Spleen (tissue), 11 donors: ENCODE measurements around the gene CTNND1. TPM values are rescaled to one million over a fixed set of nuclear protein-coding genes. Genes with fewer than 3 reads are reported as not detected.

ENCODE experiments used
- DNase-seq: peaks from one replicate; pipeline ENCODE4 v3.0.0-alpha.2; 2020
- H3K27ac ChIP-seq, 8 donors: fragments of 200-600 bp; sonication (generic) in 7 of 8; 1 replicate in 4 of 8; 2 replicates in 4 of 8; pipeline versions ENCODE4 v1.5.0 to v1.8.0; 2016 to 2021; ENCODE audit warnings: inconsistent platforms in 4 of 8, mild to moderate bottlenecking in 4 of 8, moderate library complexity in 1 of 8
- H3K27me3 ChIP-seq, 7 donors: fragments of 200-600 bp; sonication (generic) in 6 of 7; replicated peaks in 1 of 7; 1 replicate in 4 of 7; 2 replicates in 3 of 7; pipeline versions ENCODE4 v1.5.0 to v1.8.0; 2016 to 2021; ENCODE audit warnings: inconsistent platforms in 3 of 7, mild to moderate bottlenecking in 1 of 7
- H3K36me3 ChIP-seq, 6 donors: fragments of 200-600 bp; sonication (generic) in 5 of 6; 1 replicate in 4 of 6; 2 replicates in 2 of 6; pipeline versions ENCODE4 v1.5.0 to v1.8.0; 2016 to 2021; ENCODE audit warnings: inconsistent platforms in 2 of 6
- H3K4me1 ChIP-seq, 6 donors: fragments of 200-600 bp; sonication (generic) in 5 of 6; 1 replicate in 3 of 6; 2 replicates in 3 of 6; pipeline versions ENCODE4 v1.5.0 to v1.8.0; 2016 to 2021; ENCODE audit warnings: inconsistent platforms in 3 of 6
- H3K4me3 ChIP-seq, 8 donors: fragments of 200-600 bp; sonication (generic) in 7 of 8; 1 replicate in 4 of 8; 2 replicates in 4 of 8; pipeline versions ENCODE4 v1.5.0 to v1.8.0; 2016 to 2021; ENCODE audit warnings: inconsistent platforms in 4 of 8, mild to moderate bottlenecking in 4 of 8, moderate library complexity in 2 of 8
- H3K9me3 ChIP-seq, 8 donors: fragments of 200-600 bp; sonication (generic) in 7 of 8; 1 replicate in 4 of 8; 2 replicates in 4 of 8; pipeline versions ENCODE4 v1.5.0 to v1.8.0; 2016 to 2021; ENCODE audit warnings: inconsistent platforms in 4 of 8
- CTCF ChIP-seq, 11 experiments: fragments of 200-600 bp in 7 of 11; fragments of 450-650 bp in 4 of 11; sonication (generic) in 4 of 11; IDR thresholded peaks in 8 of 11; conservative IDR thresholded peaks in 3 of 11; 1 replicate in 7 of 11; 2 replicates in 4 of 11; pipeline versions ENCODE4 v1.4.0 to v1.8.0; 2016 to 2021; ENCODE audit warnings: antibody characterized with exemption in 11 of 11, inconsistent platforms in 4 of 11, mild to moderate bottlenecking in 1 of 11
- POLR2A ChIP-seq, 3 donors: fragments of 450-650 bp; IDR thresholded peaks; one replicate each; pipeline ENCODE4 v1.5.1; 2017; ENCODE audit warnings: antibody characterized with exemption in 3 of 3, mild to moderate bottlenecking in 1 of 3
- POLR2AphosphoS5 ChIP-seq, 3 donors: sonication (generic); formaldehyde crosslinking; IDR thresholded peaks; one replicate each; pipeline ENCODE4 v1.5.1; 2017; ENCODE audit warnings: antibody characterized with exemption in 3 of 3
- WGBS, 5 donors: extraction: QIAGEN DNeasy Blood & Tissue Kit in 3 of 5; methylation state at CpG; one replicate each; pipeline versions ENCODE4 v1.1.5 to v1.1.7; 2013 to 2018; 5-methylcytosine and 5-hydroxymethylcytosine counted together
- intact Hi-C: fragments of 100-400 bp; cut with DNase I; formaldehyde crosslinking; loops from one replicate; pipeline ENCODE4 v1.15.0; 2023; ENCODE audit warnings: low total_unique reads
- polyA plus RNA-seq, 3 donors: library from polyadenylated mRNA; stranded (reverse); fragments of 200-250 nt; gene quantifications; one replicate each; pipeline ENCODE4 v1.2.1, GENCODE V29; 2013
- total RNA-seq, 7 donors: library from RNA; depleted of rRNA in 3 of 7; stranded (reverse); fragments of >200 nt in 3 of 7; fragmentation: NEBNext Ultra II Directional in 4 of 7; extraction: Animal tissue kit (Norgen Biotek cat#: 25700) in 4 of 7; gene quantifications; one replicate each; pipeline versions ENCODE4 v1.1.0 to v1.2.1, GENCODE V29; 2016 to 2021
- donor health status: healthy with polysubstance abuse.
- donor health status: DM: no; HTN: no; CAD: no; lungs with moderate emphysema.
- donor health status: DM: no; HTN: no; CAD: no.
- donor health status: Bipolar disorder and iron deficiency.
- donor health status: healthy.
- donor health status: DM: no; HTN: no; CAD: no.
- donor health status: DM: yes; HTN: yes; CAD: no.

Gene CTNND1
- total and polyA plus RNA-seq, 10 donors: 12.0 to 227 (median 125) TPM

- Histone ChIP-seq H3K36me3 (peaks cover 0 to 75% (median 38%) of the 10 kb centered on the region in 6 donors), H3K9me3 (no peaks in the 10 kb centered on the region), H3K4me3 (no peak overlapping the region), H3K4me1 (peaks cover 45 to 81% (median 65%) of the 10 kb centered on the region in 6 donors), H3K27me3 (no peaks in the 10 kb centered on the region), H3K27ac (peak overlapping the region; percentile 27 to 83 (median 74))
- 14 to 52% (median 40%) methylated on average over 1 of the region's 1 CpG for WGBS, 5 donors
- DNase-seq: no peak
- TF ChIP-seq POLR2AphosphoS5 (IDR thresholded peaks at IDR 0.05) (peak in 1 of 3 donors; percentile 64), POLR2A (IDR thresholded peaks at IDR 0.05) (no peak)
- intact Hi-C loops: loop anchor here (10.0 kb wide), 1 partner anchor 134 kb away; the partner anchor contains the start of gene ZDHHC5
These were observed 37.4 kb downstream of the CTNND1 start for GRCh38 chr11:57798905-57799559.

DNA sequence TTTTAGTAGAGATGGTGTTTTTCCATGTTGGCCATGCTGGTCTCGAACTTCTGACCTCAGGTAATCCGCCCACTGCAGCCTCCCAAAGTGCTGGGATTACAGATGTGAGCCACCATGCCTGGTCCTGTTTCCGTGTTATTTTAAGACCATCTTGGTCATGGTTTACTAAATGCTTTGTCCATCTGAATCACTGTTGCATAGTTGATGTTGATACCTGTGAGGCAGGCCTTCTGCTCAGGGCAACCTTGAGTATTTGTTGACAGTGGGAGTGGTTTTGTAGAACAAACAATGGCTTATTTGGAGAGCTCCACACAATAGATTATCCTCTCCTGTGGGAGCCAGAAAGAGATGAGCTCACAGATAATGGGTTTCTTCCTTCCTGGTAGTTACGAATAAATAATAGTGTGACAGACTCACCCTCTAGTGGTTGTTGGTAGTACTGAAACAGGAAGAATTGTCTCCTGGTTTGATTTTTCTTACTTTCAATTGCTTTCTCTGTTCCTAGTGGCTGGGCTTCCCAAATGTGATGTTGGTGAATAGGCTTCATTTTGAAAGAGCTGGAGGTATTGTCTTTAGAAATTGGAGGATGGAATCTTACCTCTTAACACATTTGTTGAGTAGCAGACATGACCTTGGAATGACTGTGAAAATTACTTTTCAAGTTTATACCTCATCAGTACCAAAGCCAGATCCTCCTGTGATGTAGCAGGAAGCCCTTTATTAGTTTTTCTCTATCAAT is 39.0 kb downstream of the CTNND1 start:
- TF ChIP-seq POLR2AphosphoS5 (IDR thresholded peaks at IDR 0.05): peak in 1 of 3 donors; percentile 32
- TF ChIP-seq CTCF (IDR thresholded peaks at IDR 0.05 in 8 of 11, conservative IDR thresholded peaks at IDR 0.05 in 3 of 11): peak; percentile 67 to 97 (median 87)
- no peak for TF ChIP-seq POLR2A (IDR thresholded peaks at IDR 0.05)
- 50 to 65% (median 56%) methylated on average over 4 of the region's 4 CpGs for WGBS, 5 donors
- DNase-seq: no peak
- Histone ChIP-seq H3K27ac (peak overlapping the region; percentile 10 to 83 (median 73)), H3K4me1 (peaks cover 33 to 65% (median 50%) of the 10 kb centered on the region in 6 donors), H3K36me3 (peaks cover 0 to 75% (median 53%) of the 10 kb centered on the region in 6 donors), H3K4me3 (no peak overlapping the region), H3K9me3 (no peaks in the 10 kb centered on the region), H3K27me3 (no peaks in the 10 kb centered on the region)
- intact Hi-C loops: loop anchor here (5.0 kb wide), 1 partner anchor 43 kb away; no protein-coding TSS in a partner anchor

DNA sequence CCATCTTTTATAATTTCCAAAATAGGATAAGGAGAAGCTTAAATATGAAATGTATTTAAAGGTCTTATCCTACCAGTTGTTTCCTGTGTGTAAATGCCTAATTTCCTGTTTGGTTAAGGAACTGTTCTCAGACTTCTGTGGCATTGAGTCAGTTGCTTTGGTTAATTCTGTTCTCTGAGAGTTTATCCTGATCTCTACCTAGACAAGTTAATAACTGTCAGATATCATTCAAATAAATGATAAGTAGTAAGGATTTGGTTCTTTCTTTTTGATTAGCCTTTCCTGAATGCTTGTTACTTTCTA is 39.5 kb downstream of the CTNND1 start:
- no peak overlapping the region for H3K4me3 ChIP-seq

GRCh38 chr11:57802411-57802810 is 40.8 kb downstream of the CTNND1 start:
- H3K27ac ChIP-seq: no peak overlapping the region
- H3K9me3 ChIP-seq: no peaks in the 10 kb centered on the region
- TF ChIP-seq CTCF (IDR thresholded peaks at IDR 0.05 in 8 of 11, conservative IDR thresholded peaks at IDR 0.05 in 3 of 11): no peak
- no peak for TF ChIP-seq POLR2AphosphoS5 (IDR thresholded peaks at IDR 0.05)
- TF ChIP-seq POLR2A (IDR thresholded peaks at IDR 0.05): no peak
- H3K4me3 ChIP-seq: no peak overlapping the region
- DNase-seq: no peak
- intact Hi-C loops: loop anchor here (5.0 kb wide), 1 partner anchor 45 kb away; no protein-coding TSS in a partner anchor
- H3K4me1 ChIP-seq: peaks cover 33 to 55% (median 46%) of the 10 kb centered on the region in 6 donors
- H3K36me3 ChIP-seq: peaks cover 0 to 75% (median 54%) of the 10 kb centered on the region in 6 donors
- 69 to 82% (median 74%) methylated on average over 3 of the region's 3 CpGs for WGBS, 5 donors
- H3K27me3 ChIP-seq: no peaks in the 10 kb centered on the region

More for the DNA sequence above, 39.5 kb downstream of the CTNND1 start:
- Histone ChIP-seq H3K4me1 (peaks cover 33 to 60% (median 46%) of the 10 kb centered on the region in 6 donors), H3K27ac (peak overlapping the region; percentile 10 to 83 (median 68)), H3K27me3 (no peaks in the 10 kb centered on the region), H3K9me3 (no peaks in the 10 kb centered on the region), H3K36me3 (peaks cover 0 to 75% (median 54%) of the 10 kb centered on the region in 6 donors)
- no peak for DNase-seq
- intact Hi-C loops: loop anchor here (5.0 kb wide), 1 partner anchor 44 kb away; no protein-coding TSS in a partner anchor
- TF ChIP-seq CTCF (IDR thresholded peaks at IDR 0.05 in 8 of 11, conservative IDR thresholded peaks at IDR 0.05 in 3 of 11): no peak
- TF ChIP-seq POLR2AphosphoS5 (IDR thresholded peaks at IDR 0.05): no peak
- no peak for TF ChIP-seq POLR2A (IDR thresholded peaks at IDR 0.05)
